Stimulated activated naive CD8-positive, alpha-beta T cell treated with anti-CD3 and anti-CD28 coated beads, Interleukin-15, Interleukin-2, amounts not matched to agents 100 ng/mL and 50 ng/mL, for 24 hours (primary cell): ENCODE measurements around the gene CYTH1.

ENCODE experiments used
- H3K27ac Mint-ChIP-seq: one replicate; pipeline ENCODE4 v1.8.0; 2021; ENCODE audit warnings: mild to moderate bottlenecking, mixed read lengths
- H3K27me3 Mint-ChIP-seq: one replicate; pipeline ENCODE4 v1.8.0; 2021; ENCODE audit warnings: mixed read lengths
- H3K36me3 Mint-ChIP-seq: one replicate; pipeline ENCODE4 v1.8.0; 2021; ENCODE audit warnings: low read depth, mixed read lengths
- H3K4me1 Mint-ChIP-seq: one replicate; pipeline ENCODE4 v1.8.0; 2021; ENCODE audit warnings: low read depth, mixed read lengths
- H3K4me3 Mint-ChIP-seq: one replicate; pipeline ENCODE4 v1.8.0; 2021; ENCODE audit warnings: mild to moderate bottlenecking, mixed read lengths
- H3K9me3 Mint-ChIP-seq: one replicate; pipeline ENCODE4 v1.8.0; 2021; ENCODE audit warnings: mixed read lengths

CYTH1 gene

GRCh38 chr17:78781893-78782304, at the start of gene CYTH1:
TSS of gene CYTH1 (minus strand) at chr17:78782273. CDS start at chr17:78782223, 50 bp downstream.
- no peaks in the 10 kb centered on the region for H3K9me3 Mint-ChIP-seq
- no peaks in the 10 kb centered on the region for H3K36me3 Mint-ChIP-seq
- H3K27me3 Mint-ChIP-seq, result no peaks in the 10 kb centered on the region
- peak within 1 kb of the TSS; percentile 95 for H3K4me3 Mint-ChIP-seq
- peaks cover 53% of the 10 kb centered on the region for H3K4me1 Mint-ChIP-seq
- H3K27ac Mint-ChIP-seq, result peak within 1 kb of the TSS; percentile 95

GRCh38 chr17:78829477-78829876, 47.4 kb upstream of the CYTH1 start:
- no peak overlapping the region for H3K4me3 Mint-ChIP-seq
- no peaks in the 10 kb centered on the region for H3K27me3 Mint-ChIP-seq
- peaks cover 89% of the 10 kb centered on the region for H3K36me3 Mint-ChIP-seq
- H3K27ac Mint-ChIP-seq, result no peak overlapping the region
- H3K4me1 Mint-ChIP-seq, result peaks cover 7% of the 10 kb centered on the region
- no peaks in the 10 kb centered on the region for H3K9me3 Mint-ChIP-seq

DNA sequence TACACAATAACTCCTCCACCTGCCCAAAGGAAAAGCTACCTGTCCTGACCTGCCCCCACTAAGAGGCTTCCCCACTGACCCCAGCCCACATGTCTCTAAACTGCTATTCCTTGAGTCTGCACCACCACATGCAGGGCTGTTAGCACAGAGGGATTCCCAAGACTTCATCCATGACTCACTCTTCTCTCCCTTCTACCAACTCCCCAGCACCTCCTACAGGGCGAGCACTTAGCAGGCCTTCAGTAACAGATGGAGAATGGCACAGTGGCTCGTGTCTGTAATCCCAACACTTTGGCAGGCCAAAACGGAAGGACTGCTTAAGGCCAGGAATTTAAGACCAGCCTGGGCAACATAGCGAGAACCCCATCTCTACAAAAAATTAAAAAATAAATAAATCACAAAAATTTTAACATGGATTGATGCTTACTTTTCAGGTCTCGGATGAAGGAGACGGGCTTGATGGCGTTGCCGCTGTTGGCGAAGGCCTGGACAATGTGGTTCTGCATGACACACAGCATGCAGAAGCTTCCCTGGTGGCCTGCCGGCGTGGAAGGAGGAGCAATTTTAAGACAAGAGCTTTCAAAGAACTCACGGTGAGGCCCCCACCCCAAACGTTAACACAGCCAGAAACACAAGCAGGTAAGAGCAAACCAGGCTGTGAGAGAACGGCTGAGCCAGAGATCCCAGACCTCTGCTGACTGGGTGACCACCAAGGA, 46.6 kb upstream of the CYTH1 start:
- peaks cover 11% of the 10 kb centered on the region for H3K4me1 Mint-ChIP-seq
- no peaks in the 10 kb centered on the region for H3K9me3 Mint-ChIP-seq
- H3K27me3 Mint-ChIP-seq, result no peaks in the 10 kb centered on the region
- no peak overlapping the region for H3K27ac Mint-ChIP-seq
- no peak overlapping the region for H3K4me3 Mint-ChIP-seq
- H3K36me3 Mint-ChIP-seq, result peaks cover 90% of the 10 kb centered on the region

DNA sequence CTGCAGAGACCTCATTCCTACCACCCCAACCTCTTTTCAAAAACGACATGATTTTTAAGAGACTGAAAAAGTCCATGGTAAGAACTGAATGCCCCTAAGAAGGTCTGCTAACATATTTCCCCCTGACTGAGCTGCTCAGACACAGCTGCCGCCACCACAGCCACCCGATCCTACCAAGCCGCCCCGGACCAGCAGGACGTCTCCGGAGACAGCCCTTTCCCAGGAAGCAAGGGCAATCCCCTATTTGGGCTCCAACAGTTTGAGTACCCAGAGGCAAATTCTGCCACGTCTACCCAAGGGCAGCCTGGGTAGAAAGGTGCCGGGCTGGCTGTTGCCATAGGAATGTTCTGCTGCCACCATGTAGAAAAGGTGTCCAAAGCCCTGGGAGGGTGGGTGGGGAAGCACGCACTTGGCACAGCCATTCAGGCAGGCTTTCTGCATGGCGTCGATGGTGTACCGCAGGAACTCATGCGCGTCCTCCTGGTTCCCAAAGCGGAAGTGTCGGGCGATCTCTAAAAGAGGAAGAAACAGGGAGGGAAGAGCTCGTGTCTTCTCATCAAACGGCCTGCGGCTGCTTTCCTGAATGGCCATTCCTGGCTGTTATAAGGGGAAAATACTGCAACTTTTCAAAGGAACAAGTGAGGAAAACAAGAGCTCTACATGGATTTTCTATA, 44.9 kb upstream of the CYTH1 start:
- no peaks in the 10 kb centered on the region for H3K9me3 Mint-ChIP-seq
- peaks cover 20% of the 10 kb centered on the region for H3K4me1 Mint-ChIP-seq
- peaks cover 90% of the 10 kb centered on the region for H3K36me3 Mint-ChIP-seq
- no peaks in the 10 kb centered on the region for H3K27me3 Mint-ChIP-seq
- H3K27ac Mint-ChIP-seq, result no peak overlapping the region
- no peak overlapping the region for H3K4me3 Mint-ChIP-seq

DNA sequence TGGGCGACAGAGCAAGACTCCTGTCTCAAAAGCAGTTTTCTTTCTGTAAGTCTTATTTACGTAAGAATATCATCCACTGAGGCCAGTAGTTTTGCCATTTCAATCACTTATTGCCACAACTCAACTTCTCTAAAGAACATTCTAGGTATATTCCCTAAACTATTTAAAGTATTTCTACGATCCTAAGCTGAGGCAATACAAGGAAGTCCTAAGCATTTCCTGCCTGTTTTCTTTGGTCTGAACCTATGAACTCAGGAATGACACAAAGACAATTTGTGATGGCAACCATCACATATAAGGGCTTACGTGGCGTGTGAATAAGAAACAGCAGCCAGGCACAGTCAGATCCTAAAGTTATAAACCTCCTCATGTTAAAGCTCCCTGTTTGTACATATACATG, 44.3 kb upstream of the CYTH1 start:
- Mint-ChIP-seq H3K4me1 (peaks cover 22% of the 10 kb centered on the region), H3K27ac (no peak overlapping the region), H3K36me3 (peaks cover 89% of the 10 kb centered on the region), H3K9me3 (no peaks in the 10 kb centered on the region), H3K4me3 (no peak overlapping the region), H3K27me3 (no peaks in the 10 kb centered on the region)

- no peak overlapping the region for H3K27ac Mint-ChIP-seq
- H3K4me1 Mint-ChIP-seq, result peaks cover 26% of the 10 kb centered on the region
- peaks cover 90% of the 10 kb centered on the region for H3K36me3 Mint-ChIP-seq
- no peaks in the 10 kb centered on the region for H3K27me3 Mint-ChIP-seq
- H3K4me3 Mint-ChIP-seq, result no peak overlapping the region
- no peaks in the 10 kb centered on the region for H3K9me3 Mint-ChIP-seq
These were observed 43.6 kb upstream of the CYTH1 start for GRCh38 chr17:78825696-78826095.

- Mint-ChIP-seq H3K4me1 (peaks cover 35% of the 10 kb centered on the region), H3K4me3 (no peak overlapping the region), H3K27ac (peak overlapping the region; percentile 57), H3K9me3 (no peaks in the 10 kb centered on the region), H3K27me3 (no peaks in the 10 kb centered on the region), H3K36me3 (peaks cover 92% of the 10 kb centered on the region)
These were observed 42.2 kb upstream of the CYTH1 start for GRCh38 chr17:78824240-78824639.

DNA sequence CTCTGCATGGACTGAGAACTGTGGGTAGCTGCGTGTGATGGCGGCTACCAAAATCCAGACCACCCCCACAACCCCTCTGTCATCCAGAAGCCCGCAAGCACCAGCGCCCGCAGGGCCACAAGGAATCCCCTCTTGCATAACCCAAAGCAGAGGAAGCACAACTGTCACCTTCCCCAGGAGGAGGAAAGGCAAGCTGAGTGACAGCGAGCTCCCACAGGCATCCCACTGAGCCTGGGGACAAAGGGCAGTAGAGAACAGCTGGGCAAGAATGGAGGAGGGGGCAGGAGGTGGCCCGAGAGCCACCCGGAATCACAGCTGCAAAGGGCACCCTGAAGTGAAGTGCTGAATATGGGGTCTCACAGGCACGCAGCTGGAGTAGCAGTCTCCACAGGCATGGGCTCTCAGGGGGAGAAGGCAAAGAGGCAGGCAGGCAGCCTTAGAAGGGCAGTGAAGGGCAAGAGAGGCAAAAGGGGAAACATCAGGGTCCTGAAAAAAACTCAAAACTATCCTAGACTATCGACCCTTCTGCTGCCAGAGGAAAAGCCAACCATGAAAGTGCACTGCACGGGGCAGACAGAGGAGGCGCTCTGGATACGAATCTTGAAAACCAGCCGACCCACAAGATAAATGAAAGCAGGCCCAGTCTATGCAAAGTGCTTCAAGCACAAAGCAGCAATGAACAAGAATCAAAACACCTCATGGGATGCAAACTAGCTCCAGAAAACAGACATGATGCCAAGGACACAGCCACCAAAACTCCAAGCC, 41.4 kb upstream of the CYTH1 start:
- no peaks in the 10 kb centered on the region for H3K9me3 Mint-ChIP-seq
- H3K4me3 Mint-ChIP-seq, result no peak overlapping the region
- no peak overlapping the region for H3K27ac Mint-ChIP-seq
- peaks cover 92% of the 10 kb centered on the region for H3K36me3 Mint-ChIP-seq
- H3K4me1 Mint-ChIP-seq, result peaks cover 42% of the 10 kb centered on the region
- no peaks in the 10 kb centered on the region for H3K27me3 Mint-ChIP-seq

DNA sequence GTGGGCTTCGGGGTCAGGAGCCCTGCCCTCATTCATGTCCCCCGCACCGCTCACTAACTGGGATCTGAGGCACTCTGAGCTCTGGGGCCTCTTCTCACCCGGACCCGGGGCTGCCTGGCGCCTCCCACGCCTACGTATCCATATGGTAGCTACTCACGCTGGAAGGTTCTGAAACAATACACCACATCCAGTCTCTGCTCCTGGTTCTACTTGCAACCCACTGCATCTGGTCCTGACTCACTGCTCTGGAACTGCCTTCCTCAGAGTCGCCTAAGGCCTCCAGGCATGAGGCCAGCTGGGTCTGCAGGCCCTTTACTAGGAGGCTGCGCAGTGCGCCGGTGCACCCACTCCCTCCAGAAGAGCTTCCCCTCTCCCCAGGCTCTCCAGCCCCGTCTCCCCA, 40.5 kb upstream of the CYTH1 start:
- Mint-ChIP-seq H3K27ac (peak overlapping the region; percentile 39), H3K4me1 (peaks cover 46% of the 10 kb centered on the region), H3K4me3 (no peak overlapping the region), H3K27me3 (no peaks in the 10 kb centered on the region), H3K9me3 (no peaks in the 10 kb centered on the region), H3K36me3 (peaks cover 85% of the 10 kb centered on the region)

- Mint-ChIP-seq H3K9me3 (no peaks in the 10 kb centered on the region), H3K4me3 (no peak overlapping the region), H3K27me3 (no peaks in the 10 kb centered on the region), H3K4me1 (peaks cover 52% of the 10 kb centered on the region), H3K36me3 (peaks cover 86% of the 10 kb centered on the region), H3K27ac (peak overlapping the region; percentile 18)
These were observed 39.9 kb upstream of the CYTH1 start for GRCh38 chr17:78821961-78822360.

- Mint-ChIP-seq H3K4me1 (peaks cover 56% of the 10 kb centered on the region), H3K27ac (no peak overlapping the region), H3K9me3 (no peaks in the 10 kb centered on the region), H3K36me3 (peaks cover 83% of the 10 kb centered on the region), H3K27me3 (no peaks in the 10 kb centered on the region), H3K4me3 (no peak overlapping the region)
These were observed 38.8 kb upstream of the CYTH1 start for GRCh38 chr17:78820841-78821240.

DNA sequence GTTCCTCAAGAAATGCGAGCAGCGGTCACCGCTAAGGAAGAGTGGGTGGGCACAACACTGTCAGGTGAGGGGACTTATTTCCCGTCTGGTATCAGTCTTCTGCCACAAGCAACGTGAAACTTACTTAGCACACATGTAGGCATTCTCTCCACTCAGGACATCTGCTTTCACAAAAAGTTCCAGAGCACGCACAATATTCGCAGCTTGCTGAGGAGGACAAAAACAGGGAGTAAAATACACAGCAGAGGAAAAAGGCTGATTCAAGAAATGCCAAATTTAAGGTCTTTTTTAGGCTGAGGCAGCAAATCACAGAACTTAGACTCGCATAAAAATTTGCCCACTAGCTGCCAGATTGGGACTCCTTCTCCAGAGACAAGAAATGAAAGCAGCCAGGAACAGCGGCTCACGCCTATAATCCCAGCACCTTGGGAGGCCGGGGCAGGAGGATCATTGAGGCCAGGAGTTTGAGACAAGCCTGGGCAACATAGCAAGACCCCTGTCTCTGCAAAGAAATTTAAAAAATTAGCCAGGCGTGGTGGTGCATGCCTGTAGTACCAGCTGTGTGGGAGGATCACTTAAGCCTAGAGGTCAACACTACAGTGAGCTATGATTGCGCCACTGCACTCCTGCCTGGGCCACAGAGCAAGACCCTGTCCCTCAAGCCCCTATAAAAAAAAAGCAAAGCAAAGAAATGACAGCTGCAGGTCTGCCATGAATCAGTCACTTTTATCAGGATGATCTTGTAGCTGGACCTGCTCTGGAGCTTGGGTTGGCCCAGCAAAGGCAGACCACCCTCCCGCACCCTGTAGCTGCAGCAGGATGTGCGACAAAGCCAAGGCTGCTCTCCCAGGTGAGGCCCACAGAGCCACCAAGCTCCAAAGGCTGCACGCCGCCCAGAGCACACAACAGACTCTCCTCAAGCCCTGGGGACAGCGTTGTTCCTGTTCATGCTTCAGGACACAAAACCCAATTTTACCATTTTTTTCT, 38.0 kb upstream of the CYTH1 start:
- no peak overlapping the region for H3K27ac Mint-ChIP-seq
- H3K4me3 Mint-ChIP-seq, result no peak overlapping the region
- H3K4me1 Mint-ChIP-seq, result peaks cover 56% of the 10 kb centered on the region
- no peaks in the 10 kb centered on the region for H3K9me3 Mint-ChIP-seq
- H3K36me3 Mint-ChIP-seq, result peaks cover 81% of the 10 kb centered on the region
- H3K27me3 Mint-ChIP-seq, result no peaks in the 10 kb centered on the region

DNA sequence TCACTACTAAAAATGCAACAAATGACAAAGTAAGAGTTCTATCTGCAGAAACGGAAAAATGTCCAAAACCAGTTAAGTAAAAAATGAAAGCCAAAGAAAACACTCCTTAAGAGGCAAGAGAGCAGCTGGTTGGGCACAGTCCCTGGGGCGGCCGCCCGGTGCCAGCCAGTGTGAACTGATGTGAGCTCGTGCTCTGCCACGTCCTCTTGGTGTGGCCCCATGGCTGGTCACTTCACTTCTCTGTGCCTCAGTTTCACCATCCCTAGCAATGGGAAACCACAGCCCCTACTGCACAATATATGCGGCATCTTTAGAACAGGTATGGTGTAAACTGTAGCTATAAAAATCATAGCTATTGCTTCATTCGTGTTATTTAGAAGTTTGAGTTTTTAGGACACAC, 37.3 kb upstream of the CYTH1 start:
- Mint-ChIP-seq H3K36me3 (peaks cover 75% of the 10 kb centered on the region), H3K9me3 (no peaks in the 10 kb centered on the region), H3K4me1 (peaks cover 56% of the 10 kb centered on the region), H3K4me3 (peak overlapping the region; percentile 10), H3K27me3 (no peaks in the 10 kb centered on the region), H3K27ac (peak overlapping the region; percentile 74)

DNA sequence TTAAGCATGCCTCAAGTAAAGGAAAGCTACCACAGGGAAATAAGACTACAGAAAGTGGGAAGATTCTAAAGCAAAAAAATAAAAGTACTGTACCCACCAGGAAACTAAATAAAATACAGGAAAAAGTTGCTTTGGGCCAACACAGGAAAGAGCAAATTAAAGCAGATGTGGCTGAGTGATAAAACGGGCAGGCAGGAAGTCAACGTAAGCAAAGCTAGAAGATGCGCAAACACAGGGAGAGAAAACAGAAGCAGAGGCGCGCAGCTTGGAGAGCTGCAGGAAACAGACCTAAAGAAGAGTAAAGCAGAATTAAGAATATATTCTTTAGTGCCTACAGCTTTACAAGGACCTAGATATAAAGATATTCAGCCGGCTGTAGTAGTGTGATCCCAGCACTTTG, 36.9 kb upstream of the CYTH1 start:
- H3K4me1 Mint-ChIP-seq, result peaks cover 53% of the 10 kb centered on the region
- peak overlapping the region; percentile 74 for H3K27ac Mint-ChIP-seq
- peaks cover 75% of the 10 kb centered on the region for H3K36me3 Mint-ChIP-seq
- H3K27me3 Mint-ChIP-seq, result no peaks in the 10 kb centered on the region
- H3K9me3 Mint-ChIP-seq, result no peaks in the 10 kb centered on the region
- H3K4me3 Mint-ChIP-seq, result peak overlapping the region; percentile 10
